Measurements from ENCODE around the gene CLCN6. TPM values are rescaled to one million over a fixed set of nuclear protein-coding genes. Genes with fewer than 3 reads are reported as not detected.

Gene CLCN6
- polyA plus RNA-seq, 4 donors = 13.3 to 28.8 (median 20.7) TPM

Other genes with a start within 250 kb of the CLCN6 start
- gene FBXO2, start 151.8 kb upstream of the CLCN6 start, polyA plus RNA-seq (ENCODE audit: insufficient read length in 4 of 4) = 1 to 10 TPM; 1.4 to 1.7 (median 1.5) TPM
- gene FBXO44, start 151.3 kb upstream of the CLCN6 start, polyA plus RNA-seq (ENCODE audit: insufficient read length in 4 of 4) = 10 to 100 TPM; 13.7 to 23.2 (median 18.5) TPM
- gene FBXO6, start 142.0 kb upstream of the CLCN6 start, polyA plus RNA-seq (ENCODE audit: insufficient read length in 4 of 4) = 1 to 10 TPM; 3.1 to 5.2 (median 4.2) TPM
- gene MAD2L2, start 125.0 kb upstream of the CLCN6 start, polyA plus RNA-seq (ENCODE audit: insufficient read length in 4 of 4) = 10 to 100 TPM; 38.7 to 55.0 (median 48.0) TPM
- gene DRAXIN, start 114.5 kb upstream of the CLCN6 start, polyA plus RNA-seq (ENCODE audit: insufficient read length in 4 of 4) = 1 to 10 TPM in 3 of 4 donors, under 1 TPM in 1; 0.68 to 1.2 (median 1.2) TPM
- 10 to 100 TPM; 38.9 to 51.9 (median 47.9) TPM for gene AGTRAP, start 70.1 kb upstream of the CLCN6 start, polyA plus RNA-seq (ENCODE audit: insufficient read length in 4 of 4)
- under 1 TPM; 0.06 to 0.86 (median 0.52) TPM for gene C1orf167, start 44.0 kb upstream of the CLCN6 start, polyA plus RNA-seq (ENCODE audit: insufficient read length in 4 of 4)
- gene MTHFR, start 227 bp upstream of the CLCN6 start, polyA plus RNA-seq (ENCODE audit: insufficient read length in 4 of 4) = 10 to 100 TPM; 16.4 to 25.8 (median 20.8) TPM
- 1 to 10 TPM in 1 of 4 donors, under 1 TPM in 1, not detected in 2; 0.74 to 1.2 TPM for gene NPPA, start 41.6 kb downstream of the CLCN6 start, polyA plus RNA-seq (ENCODE audit: insufficient read length in 4 of 4)
- gene NPPB, start 52.8 kb downstream of the CLCN6 start, polyA plus RNA-seq (ENCODE audit: insufficient read length in 4 of 4) = not detected
- gene KIAA2013, start 120.2 kb downstream of the CLCN6 start, polyA plus RNA-seq (ENCODE audit: insufficient read length in 4 of 4) = 10 to 100 TPM; 37.8 to 51.7 (median 45.8) TPM
- gene PLOD1, start 128.5 kb downstream of the CLCN6 start, polyA plus RNA-seq (ENCODE audit: insufficient read length in 4 of 4) = 100 to 1,000 TPM in 2 of 4 donors, 10 to 100 TPM in 2; 85.2 to 118 (median 99.9) TPM
- 10 to 100 TPM; 61.6 to 70.2 (median 65.5) TPM for gene MFN2, start 174.3 kb downstream of the CLCN6 start, polyA plus RNA-seq (ENCODE audit: insufficient read length in 4 of 4)
- 10 to 100 TPM; 20.9 to 37.9 (median 31.9) TPM for gene MIIP, start 213.3 kb downstream of the CLCN6 start, polyA plus RNA-seq (ENCODE audit: insufficient read length in 4 of 4)